A673 (cell line): ENCODE data around the gene TGIF2LY. TPM values are rescaled to one million over a fixed set of nuclear protein-coding genes. Genes with fewer than 3 reads are reported as not detected.
"Not testable (repeated sequence)": the region's sequence is repeated elsewhere in the genome, so short reads cannot be mapped to it uniquely, and the experiment has no call there.

Source experiments
- Bru-seq: library from RNA; stranded (reverse); fragments of 400-500 nt; gene quantifications from one replicate; lab custom pipeline; 2021; lab: Mats Ljungman, UMichigan
- BruChase-seq, 2 experiments: library from RNA; stranded (reverse); fragments of 400-500 nt; gene quantifications; one replicate each; lab custom pipeline; 2021; lab: Mats Ljungman, UMichigan
- BruUV-seq: library from RNA; stranded (reverse); fragments of 400-500 nt; replicated peaks from 2 replicates; lab custom pipeline; 2021; lab: Mats Ljungman, UMichigan
- CTCF ChIA-PET: fragments of 300-600 bp; sonication (Branson Sonifier 250); formaldehyde crosslinking; loops from one replicate; lab custom pipeline; 2022; ENCODE audit warnings: antibody characterized with exemption; lab: Charles Lee
- POLR2A ChIA-PET: fragments of 300-600 bp; sonication (Branson Sonifier 250); formaldehyde crosslinking; loops from one replicate; lab custom pipeline; 2022; ENCODE audit warnings: antibody characterized with exemption; ENCODE audit not compliant: low non-redundant PET; lab: Charles Lee
- DNase-seq: peaks from one replicate; pipeline ENCODE4 v3.0.0-alpha.2; 2015; ENCODE audit warnings: low spot score
- H3K27ac ChIP-seq: fragments of 200-600 bp; sonication (generic); 2 replicates; pipeline ENCODE4 v1.5.1; 2016; ENCODE audit warnings: mixed run types, low read depth, mild to moderate bottlenecking, mixed read lengths, antibody characterized with exemption, low read length; ENCODE audit not compliant: poor library complexity, severe bottlenecking
- H3K27me3 ChIP-seq: fragments of 200-600 bp; sonication (generic); replicated peaks from 2 replicates; pipeline ENCODE4 v1.6.1; 2017; ENCODE audit warnings: mixed run types, low read depth, mild to moderate bottlenecking, mixed read lengths, antibody characterized with exemption, low read length; ENCODE audit not compliant: insufficient read depth, poor library complexity
- H3K36me3 ChIP-seq: fragments of 200-600 bp; sonication (generic); 2 replicates; pipeline ENCODE4 v1.6.1; 2016; ENCODE audit warnings: mixed run types, mild to moderate bottlenecking, mixed read lengths, antibody characterized with exemption, low read length; ENCODE audit not compliant: insufficient read depth, poor library complexity, severe bottlenecking
- H3K4me1 ChIP-seq: fragments of 200-600 bp; sonication (generic); 2 replicates; pipeline ENCODE4 v1.6.1; 2017; ENCODE audit warnings: mixed run types, mild to moderate bottlenecking, mixed read lengths, antibody characterized with exemption, low read length; ENCODE audit not compliant: insufficient read depth, poor library complexity, severe bottlenecking
- H3K4me3 ChIP-seq: fragments of 200-600 bp; sonication (generic); 2 replicates; pipeline ENCODE4 v1.5.1; 2016; ENCODE audit warnings: low read depth, mixed run types, mild to moderate bottlenecking, mixed read lengths, low read length; ENCODE audit not compliant: poor library complexity, severe bottlenecking
- H3K9me3 ChIP-seq: fragments of 200-600 bp; sonication (generic); 2 replicates; pipeline ENCODE4 v1.6.1; 2016; ENCODE audit warnings: mixed run types, low read depth, mild to moderate bottlenecking, mixed read lengths, antibody characterized with exemption, low read length; ENCODE audit not compliant: poor library complexity, severe bottlenecking
- intact Hi-C: fragments of 100-400 bp; cut with micrococcal nuclease; formaldehyde crosslinking; loops from one replicate; pipeline ENCODE4 v1.10.0; 2022; ENCODE audit not compliant: unreplicated experiment
- long read RNA-seq: library from polyadenylated mRNA; stranded (forward); transcript quantifications from one replicate; pipeline ENCODE4 v2.0.0, GENCODE V29; 2022
- total RNA-seq: library from RNA; stranded (reverse); gene quantifications from 2 replicates; pipeline ENCODE4 v1.2.3, GENCODE V29; 2021

The TGIF2LY gene
- not detected in 2 replicates for total RNA-seq
- not detected for Bru-seq, nascent RNA
- BruChase-seq, experiment 1, labeled RNA remaining after a 2-hour chase, result not detected
- not detected for BruChase-seq, experiment 2, labeled RNA remaining after a 6-hour chase
- long read RNA-seq, result 0 reads

- intact Hi-C loops, H3K36me3 ChIP-seq, H3K4me1 ChIP-seq, BruUV-seq, H3K27ac ChIP-seq, CTCF ChIA-PET, H3K27me3 ChIP-seq, H3K9me3 ChIP-seq, POLR2A ChIA-PET, H3K4me3 ChIP-seq, DNase-seq: not testable (repeated sequence)
These were observed at the start of gene TGIF2LY for GRCh38 chrY:3578767-3579166. Gene TGIF2LY (plus strand): TSS chrY:3579067. CDS start chrY:3579245, 178 bp downstream.
